SH-SY5Y (cell line): ENCODE measurements around the gene EIF4A2.

Experiments used
- GATA2 ChIP-seq: IDR thresholded peaks from 2 replicates; pipeline ENCODE4 v1.6.1; 2011; ENCODE audit warnings: mild to moderate bottlenecking, low read depth, low read length
- GATA3 ChIP-seq: IDR thresholded peaks from 2 replicates; pipeline ENCODE4 v1.6.1; 2011; ENCODE audit warnings: low read depth, mild to moderate bottlenecking, low read length, moderate library complexity

EIF4A2 gene

GRCh38 chr3:186772701-186773417 is 10.5 kb upstream of the EIF4A2 start:
- TF ChIP-seq GATA2 (no peak), GATA3 (no peak)

GRCh38 chr3:186775999-186776398 is 7.4 kb upstream of the EIF4A2 start:
- TF ChIP-seq GATA3 (no peak), GATA2 (no peak)

GRCh38 chr3:186779204-186779603 is 4.2 kb upstream of the EIF4A2 start:
- TF ChIP-seq GATA2 = no peak
- TF ChIP-seq GATA3 = no peak

- TF ChIP-seq GATA3 (no peak), GATA2 (no peak)
Measured at GRCh38 chr3:186782542-186783057, 777 bp upstream of the EIF4A2 start.

GRCh38 chr3:186783731-186784515 is 546 bp downstream of the EIF4A2 start:
- TF ChIP-seq GATA2 = no peak
- no peak for TF ChIP-seq GATA3

GRCh38 chr3:186784820-186785494 is 1.6 kb downstream of the EIF4A2 start:
- no peak for TF ChIP-seq GATA2
- no peak for TF ChIP-seq GATA3

GRCh38 chr3:186785495-186786018 is 2.2 kb downstream of the EIF4A2 start:
- TF ChIP-seq GATA3 = no peak
- no peak for TF ChIP-seq GATA2

- TF ChIP-seq GATA2 = no peak
- no peak for TF ChIP-seq GATA3
Measured at GRCh38 chr3:186786922-186787321, 3.5 kb downstream of the EIF4A2 start.

- no peak for TF ChIP-seq GATA2
- TF ChIP-seq GATA3 = no peak
Measured at GRCh38 chr3:186787642-186788481, 4.5 kb downstream of the EIF4A2 start.

- TF ChIP-seq GATA3 (no peak), GATA2 (no peak; the same call in 1 of the 2 replicates)
Measured at GRCh38 chr3:186788482-186789370, 5.3 kb downstream of the EIF4A2 start.

GRCh38 chr3:186789554-186790260 is 6.3 kb downstream of the EIF4A2 start:
- TF ChIP-seq GATA3 = no peak
- TF ChIP-seq GATA2 = no peak
